GM19023 (cell line): Measurements from ENCODE around the gene C18orf54.
"Not testable (repeated sequence)": the region's sequence is repeated elsewhere in the genome, so short reads cannot be mapped to it uniquely, and the experiment has no call there.

Source experiments
- ATAC-seq: cut with Tn5 transposase; IDR thresholded peaks from one replicate; pipeline ENCODE4 v1.9.1; 2021; ENCODE audit warnings: mild to moderate bottlenecking, moderate library complexity; ENCODE audit not compliant: unreplicated experiment

Gene C18orf54

GRCh38 chr18:54357660-54358494 lies at the start of gene C18orf54, which contains the start of gene STARD6:
Gene C18orf54 (plus strand): TSS chr18:54357906. CDS start chr18:54360573, 2,667 bp downstream.
Gene STARD6 (minus strand): TSS chr18:54357858. CDS start chr18:54354573, 3,285 bp downstream.
- ATAC-seq = peak; percentile 93

- not testable (repeated sequence) for ATAC-seq
Measured at GRCh38 chr18:54309564-54309963, 48.1 kb upstream of the C18orf54 start.

- no peak for ATAC-seq
Measured at GRCh38 chr18:54316071-54316820, 41.5 kb upstream of the C18orf54 start.

GRCh38 chr18:54323561-54323960 lies 34.1 kb upstream of the C18orf54 start:
- ATAC-seq = no peak

- ATAC-seq = no peak
Measured at GRCh38 chr18:54323970-54324369, 33.7 kb upstream of the C18orf54 start.

GRCh38 chr18:54327818-54328217 lies 29.9 kb upstream of the C18orf54 start:
- no peak for ATAC-seq

- no peak for ATAC-seq
Measured at GRCh38 chr18:54329787-54330186, 27.9 kb upstream of the C18orf54 start.

GRCh38 chr18:54330768-54331548 lies 26.7 kb upstream of the C18orf54 start:
- ATAC-seq = no peak

GRCh38 chr18:54335638-54336173 lies 22.0 kb upstream of the C18orf54 start:
- no peak for ATAC-seq

- no peak for ATAC-seq
Measured at GRCh38 chr18:54338230-54338629, 19.5 kb upstream of the C18orf54 start.

- no peak for ATAC-seq
Measured at GRCh38 chr18:54351186-54351585, 6.5 kb upstream of the C18orf54 start.

GRCh38 chr18:54357082-54357659 lies 535 bp upstream of the C18orf54 start:
- peak; percentile 49 for ATAC-seq

- peak; percentile 5 for ATAC-seq
Measured at GRCh38 chr18:54358495-54359040, 862 bp downstream of the C18orf54 start.

GRCh38 chr18:54359233-54359632 lies 1.5 kb downstream of the C18orf54 start:
- no peak for ATAC-seq

- no peak for ATAC-seq
Measured at GRCh38 chr18:54360406-54360805, 2.7 kb downstream of the C18orf54 start.

- no peak for ATAC-seq
Measured at GRCh38 chr18:54378057-54378456, 20.4 kb downstream of the C18orf54 start.

GRCh38 chr18:54381640-54382039 lies 23.9 kb downstream of the C18orf54 start:
- no peak for ATAC-seq

- no peak for ATAC-seq
Measured at GRCh38 chr18:54382076-54382475, 24.4 kb downstream of the C18orf54 start.

GRCh38 chr18:54382733-54383252 lies 25.1 kb downstream of the C18orf54 start:
- ATAC-seq = no peak

- no peak for ATAC-seq
Measured at GRCh38 chr18:54386043-54386442, 28.3 kb downstream of the C18orf54 start.
